GM12878 (cell line): ENCODE results near the gene FRAS1. TPM values are rescaled to one million over a fixed set of nuclear protein-coding genes. Genes with fewer than 3 reads are reported as not detected.

Source experiments
- ATAC-seq: fragments of 200-7000 bp; cut with Tn5 transposase; 3 replicates; pipeline ENCODE4 v1.9.1; 2020; ENCODE audit warnings: mild to moderate bottlenecking, moderate library complexity
- BruUV-seq: library from RNA; stranded (reverse); fragments of 400-500 nt; replicated peaks from 2 replicates; lab custom pipeline; 2021; lab: Mats Ljungman, UMichigan
- CTCF ChIA-PET: fragments of 300-600 bp; sonication (Branson Sonifier 250); formaldehyde crosslinking; extraction: SDS; loops from one replicate; lab custom pipeline; 2021; ENCODE audit warnings: inconsistent platforms; lab: Yijun Ruan, JAX
- POLR2A ChIA-PET: fragments of 350-600 bp; formaldehyde crosslinking; extraction: SDS; loops from one replicate; lab custom pipeline; 2021; ENCODE audit warnings: inconsistent platforms; lab: Charles Lee
- RAD21 ChIA-PET: fragments of 300-600 bp; sonication (Branson Sonifier 250); formaldehyde crosslinking; loops from one replicate; lab custom pipeline; 2023; ENCODE audit warnings: antibody characterized with exemption; ENCODE audit not compliant: unreplicated experiment; lab: Charles Lee
- SMC1A ChIA-PET: fragments of 300-600 bp; sonication (Branson Sonifier 250); formaldehyde crosslinking; loops from one replicate; lab custom pipeline; 2023; ENCODE audit not compliant: unreplicated experiment, uncharacterized antibody; lab: Charles Lee
- DNase-seq: peaks from one replicate; pipeline ENCODE4 v3.0.0-alpha.2; 2011; ENCODE audit warnings: low read depth, low spot score
- FAIRE-seq: peaks from 3 replicates; lab custom pipeline; 2011; peaks lifted over from hg19 to GRCh38; lab: Jason Lieb, UNC
- H2AFZ ChIP-seq: 2 replicates; pipeline ENCODE4 v1.6.0; 2011; ENCODE audit warnings: low read depth, low read length, control low read depth; ENCODE audit not compliant: control insufficient read depth
- H3K27ac ChIP-seq: 2 replicates; pipeline ENCODE4 v1.5.1; 2011; ENCODE audit warnings: control low read depth; ENCODE audit not compliant: control insufficient read depth, insufficient read depth
- H3K27me3 ChIP-seq, 2 experiments: replicated peaks in 1 of 2; 2 replicates each; pipeline versions ENCODE4 v1.6.0 to v1.6.1; 2011; ENCODE audit warnings: low read length in 1 of 2; ENCODE audit not compliant: control insufficient read depth in 2 of 2, insufficient read depth in 2 of 2
- H3K36me3 ChIP-seq, 2 experiments: 2 replicates each; pipeline ENCODE4 v1.5.1; 2011; ENCODE audit warnings: low read length in 1 of 2; ENCODE audit not compliant: control insufficient read depth in 2 of 2, insufficient read depth in 2 of 2
- H3K4me1 ChIP-seq: 2 replicates; pipeline ENCODE4 v1.6.1; 2011; ENCODE audit warnings: mild to moderate bottlenecking, low read length, moderate library complexity, mixed read lengths; ENCODE audit not compliant: control insufficient read depth, insufficient read depth
- H3K4me2 ChIP-seq: 2 replicates; pipeline ENCODE4 v1.6.0; 2011; ENCODE audit warnings: control low read depth; ENCODE audit not compliant: control insufficient read depth, insufficient read depth
- H3K4me3 ChIP-seq: fragments of 200-600 bp; sonication (generic); 2 replicates; pipeline ENCODE4 v1.5.1; 2016
- H3K79me2 ChIP-seq: 2 replicates; pipeline ENCODE4 v1.6.0; 2011; ENCODE audit warnings: low read length; ENCODE audit not compliant: control insufficient read depth, insufficient read depth
- H3K9ac ChIP-seq: 2 replicates; pipeline ENCODE4 v1.8.0; 2011; ENCODE audit warnings: low read length, control low read depth, mixed read lengths; ENCODE audit not compliant: control insufficient read depth, insufficient read depth
- H3K9me3 ChIP-seq: replicated peaks from 3 replicates; pipeline ENCODE4 v1.5.1; 2011; ENCODE audit warnings: mild to moderate bottlenecking, low read length; ENCODE audit not compliant: control insufficient read depth, insufficient read depth
- H4K20me1 ChIP-seq: 2 replicates; pipeline ENCODE4 v1.6.0; 2011; ENCODE audit not compliant: control insufficient read depth, insufficient read depth
- CBX3 ChIP-seq: fragments of 200-600 bp; sonication (generic); IDR thresholded peaks from 2 replicates; pipeline ENCODE4 v1.6.1; 2016; ENCODE audit warnings: low read depth, borderline replicate concordance
- GABPA ChIP-seq: IDR thresholded peaks from 2 replicates; pipeline ENCODE4 v1.6.1; 2014; ENCODE audit warnings: antibody characterized with exemption, low read depth, mild to moderate bottlenecking, inconsistent platforms
- KDM1A ChIP-seq: fragments of 200-600 bp; sonication (generic); IDR thresholded peaks from 2 replicates; pipeline ENCODE4 v1.6.1; 2016; ENCODE audit warnings: borderline replicate concordance
- NR2C1 ChIP-seq: fragments of 450-650 bp; IDR thresholded peaks from 2 replicates; pipeline ENCODE4 v1.6.1; 2017; ENCODE audit warnings: antibody characterized with exemption, mild to moderate bottlenecking, moderate library complexity
- POLR2AphosphoS2 ChIP-seq: IDR thresholded peaks from 2 replicates; pipeline ENCODE4 v1.6.1; 2011; ENCODE audit warnings: low read depth, mild to moderate bottlenecking, low read length, improper control_type of control experiment, moderate library complexity
- RAD21 ChIP-seq: IDR thresholded peaks from 2 replicates; pipeline ENCODE4 v1.6.1; 2011; ENCODE audit warnings: mild to moderate bottlenecking, low read depth, low read length, moderate library complexity; ENCODE audit not compliant: insufficient read depth
- RELA ChIP-seq: fragments of 450-650 bp; IDR thresholded peaks from 2 replicates; pipeline ENCODE4 v1.8.0; 2014; ENCODE audit warnings: borderline replicate concordance; ENCODE audit not compliant: partially characterized antibody
- SUPT20H ChIP-seq: IDR thresholded peaks from 2 replicates; pipeline ENCODE4 v1.6.1; 2011; ENCODE audit warnings: low read depth, mild to moderate bottlenecking, low read length, moderate library complexity, borderline replicate concordance; ENCODE audit not compliant: control insufficient read depth
- TCF7 ChIP-seq: IDR thresholded peaks from 2 replicates; pipeline ENCODE4 v1.6.1; 2014; ENCODE audit warnings: antibody characterized with exemption, borderline replicate concordance
- ZSCAN29 ChIP-seq: fragments of 450-650 bp; IDR thresholded peaks from 2 replicates; pipeline ENCODE4 v1.6.1; 2017; ENCODE audit warnings: mild to moderate bottlenecking, moderate library complexity
- WGBS: methylation state at CpG from one replicate; pipeline ENCODE4 v1.1.6; 2016; ENCODE audit warnings: low lambda C conversion rate; ENCODE audit not compliant: insufficient replicate concordance, insufficient coverage; ENCODE audit errors: missing lambda C conversion rate; 5-methylcytosine and 5-hydroxymethylcytosine counted together
- in situ Hi-C: fragments of 300-500 bp; cut with MboI; formaldehyde crosslinking; loops from 9 replicates; pipeline ENCODE4 v1.14.3; 2018; ENCODE audit warnings: mixed read lengths
- intact Hi-C: fragments of 100-400 bp; cut with micrococcal nuclease; formaldehyde crosslinking; loops from one replicate; pipeline ENCODE4 v1.14.2; 2022; ENCODE audit not compliant: unreplicated experiment
- polyA plus RNA-seq, 11 experiments: library from polyadenylated mRNA; depleted of rRNA in 4 of 11; unstranded in 6 of 11; stranded (reverse) in 5 of 11; fragments of >200 nt; fragmentation: Nextera tagmentation in 4 of 11; fragmentation: Illumina TruSeq in 1 of 11; extraction: Ambion mirVana in 4 of 11; extraction: Trizol in 1 of 11; gene quantifications; 1 replicate in 1 of 11; 2 replicates in 10 of 11; pipeline versions ENCODE4 v1.2.1 to v1.2.3, GENCODE V29; 2011 to 2016; ENCODE audit warnings: inconsistent platforms in 2 of 11, missing spikeins in 2 of 11, low read depth in 1 of 11
- total RNA-seq, 4 experiments: library from RNA; depleted of rRNA in 3 of 4; stranded (reverse); fragments of >200 nt in 3 of 4; fragmentation: Illumina TruSeq in 1 of 4; extraction: Trizol in 1 of 4; gene quantifications; 2 replicates each; pipeline versions ENCODE4 v1.2.1 to v1.2.3, GENCODE V29; 2013 to 2021
- TF ChIP-seq, protein P1 (sequence below): IDR thresholded peaks from 2 replicates; pipeline ENCODE4 v1.6.1; 2011; ENCODE audit warnings: mild to moderate bottlenecking, low read depth, low read length, moderate library complexity; ENCODE audit not compliant: insufficient replicate concordance

The FRAS1 gene
- total and polyA plus RNA-seq, 10 of the 15 experiments (the other 5 are each of a cell fraction or from before 2014, with no cell fraction given) = 0.08 to 11.7 (median 0.20) TPM

DNA sequence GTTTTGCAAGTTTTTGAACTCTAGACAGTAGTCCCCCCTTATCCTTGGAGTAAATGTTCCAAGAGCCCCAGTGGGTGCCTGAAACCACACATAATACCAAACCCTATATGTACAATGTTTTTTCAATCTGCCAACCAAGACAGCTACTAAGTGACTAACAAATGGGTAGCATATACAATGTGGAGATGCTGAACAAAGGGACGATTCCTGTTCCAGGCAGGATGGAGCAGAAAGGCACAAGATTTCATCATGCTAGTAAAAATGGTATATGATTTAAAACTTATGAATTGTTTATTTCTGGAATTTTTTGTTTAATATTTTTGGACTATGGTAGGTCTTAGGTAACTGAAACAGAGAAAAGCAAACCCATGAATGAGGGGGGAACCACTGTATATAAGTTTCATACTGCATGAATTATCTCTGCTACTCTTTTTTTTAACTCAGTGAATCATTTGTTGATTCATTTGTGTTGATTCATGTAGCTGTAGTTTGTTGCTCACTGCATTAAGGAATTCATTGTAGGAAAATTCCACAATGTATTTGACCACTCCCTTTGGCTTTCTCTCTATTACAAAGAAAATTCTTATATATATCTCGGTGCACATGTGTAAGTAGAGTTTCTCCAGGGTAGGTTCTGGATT, 472.6 kb downstream of the FRAS1 start:
- intact Hi-C loops = no loop called here
- Histone ChIP-seq H3K79me2 (no peaks in the 10 kb centered on the region), H3K27ac (no peak overlapping the region), H3K9ac (no peak overlapping the region), H3K27me3 (peaks cover 0 to 3% of the 10 kb centered on the region in 2 experiments; a peak in 1 of 4 replicates), H2AFZ (no peak overlapping the region), H3K4me3 (no peak overlapping the region), H3K36me3 (no peaks in the 10 kb centered on the region), H4K20me1 (no peaks in the 10 kb centered on the region), H3K4me1 (no peaks in the 10 kb centered on the region), H3K9me3 (no peaks in the 10 kb centered on the region), H3K4me2 (no peak overlapping the region)
- SMC1A ChIA-PET = interaction anchor here (0.9 kb wide), 1 partner anchor 113 kb away, joined by 3 read pairs; no protein-coding TSS in a partner anchor
- TF ChIP-seq POLR2AphosphoS2 = no peak
- TF ChIP-seq GABPA = no peak
- no peak for TF ChIP-seq SUPT20H
- TF ChIP-seq, protein P1, sequence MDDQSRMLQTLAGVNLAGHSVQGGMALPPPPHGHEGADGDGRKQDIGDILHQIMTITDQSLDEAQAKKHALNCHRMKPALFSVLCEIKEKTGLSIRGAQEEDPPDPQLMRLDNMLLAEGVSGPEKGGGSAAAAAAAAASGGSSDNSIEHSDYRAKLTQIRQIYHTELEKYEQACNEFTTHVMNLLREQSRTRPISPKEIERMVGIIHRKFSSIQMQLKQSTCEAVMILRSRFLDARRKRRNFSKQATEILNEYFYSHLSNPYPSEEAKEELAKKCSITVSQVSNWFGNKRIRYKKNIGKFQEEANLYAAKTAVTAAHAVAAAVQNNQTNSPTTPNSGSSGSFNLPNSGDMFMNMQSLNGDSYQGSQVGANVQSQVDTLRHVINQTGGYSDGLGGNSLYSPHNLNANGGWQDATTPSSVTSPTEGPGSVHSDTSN = no peak
- no peak for TF ChIP-seq CBX3
- no peak for TF ChIP-seq RAD21
- no peak for TF ChIP-seq TCF7
- TF ChIP-seq KDM1A = no peak
- TF ChIP-seq RELA = no peak
- no peak for TF ChIP-seq NR2C1
- TF ChIP-seq ZSCAN29 = no peak
- ATAC-seq (no peak), DNase-seq (no peak), FAIRE-seq (no peak)
- CTCF ChIA-PET = no interaction called here
- POLR2A ChIA-PET = no interaction called here
- BruUV-seq = no TSS peak
- RAD21 ChIA-PET = no interaction called here
- in situ Hi-C loops = no loop called here
- WGBS = 0% methylated on average over 2 of the region's 2 CpGs
